ENCODE results near the gene DNASE1L1.

DNA sequence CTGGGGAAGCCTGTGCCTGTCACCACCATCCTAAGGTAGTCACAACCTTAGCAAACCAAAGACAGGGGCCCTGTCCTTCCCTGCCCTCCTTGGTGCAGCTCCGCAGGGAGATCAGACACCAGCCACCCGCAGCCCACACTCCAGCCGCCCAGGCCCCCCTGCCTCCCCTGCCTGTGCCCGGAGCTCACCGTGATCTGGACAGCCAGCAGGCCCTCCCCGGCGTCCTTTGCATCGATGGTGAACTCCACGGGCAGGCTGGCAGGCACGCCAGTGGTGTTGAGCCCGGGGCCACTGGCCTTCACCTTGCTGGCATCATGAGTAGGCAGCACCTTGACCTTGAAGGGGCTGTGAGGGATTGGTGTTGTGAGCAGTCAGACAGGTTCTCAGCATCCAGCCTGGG, 51.0 kb downstream of the DNASE1L1 start:
- TF ChIP-seq, protein P1, sequence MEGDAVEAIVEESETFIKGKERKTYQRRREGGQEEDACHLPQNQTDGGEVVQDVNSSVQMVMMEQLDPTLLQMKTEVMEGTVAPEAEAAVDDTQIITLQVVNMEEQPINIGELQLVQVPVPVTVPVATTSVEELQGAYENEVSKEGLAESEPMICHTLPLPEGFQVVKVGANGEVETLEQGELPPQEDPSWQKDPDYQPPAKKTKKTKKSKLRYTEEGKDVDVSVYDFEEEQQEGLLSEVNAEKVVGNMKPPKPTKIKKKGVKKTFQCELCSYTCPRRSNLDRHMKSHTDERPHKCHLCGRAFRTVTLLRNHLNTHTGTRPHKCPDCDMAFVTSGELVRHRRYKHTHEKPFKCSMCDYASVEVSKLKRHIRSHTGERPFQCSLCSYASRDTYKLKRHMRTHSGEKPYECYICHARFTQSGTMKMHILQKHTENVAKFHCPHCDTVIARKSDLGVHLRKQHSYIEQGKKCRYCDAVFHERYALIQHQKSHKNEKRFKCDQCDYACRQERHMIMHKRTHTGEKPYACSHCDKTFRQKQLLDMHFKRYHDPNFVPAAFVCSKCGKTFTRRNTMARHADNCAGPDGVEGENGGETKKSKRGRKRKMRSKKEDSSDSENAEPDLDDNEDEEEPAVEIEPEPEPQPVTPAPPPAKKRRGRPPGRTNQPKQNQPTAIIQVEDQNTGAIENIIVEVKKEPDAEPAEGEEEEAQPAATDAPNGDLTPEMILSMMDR (IDR thresholded peaks at IDR 0.05) = no peak
- TF ChIP-seq POLR2A (IDR thresholded peaks at IDR 0.05) = no peak

All from esophagus squamous epithelium (tissue), 4 donors.